SKM-1 treated with dmso at 0.1 percent for 144 hours (cell line): Measurements from ENCODE around the gene ACAP3.
"Not testable (repeated sequence)": the region's sequence is repeated elsewhere in the genome, so short reads cannot be mapped to it uniquely, and the experiment has no call there.

Experiments
- DNase-seq: peaks from one replicate; lab custom pipeline; 2025; ENCODE audit not compliant: unreplicated experiment; lab: John Stamatoyannopoulos, UW

ACAP3 gene

GRCh38 chr1:1268284-1268682, 39.4 kb downstream of the ACAP3 start:
- DNase-seq: no peak

DNA sequence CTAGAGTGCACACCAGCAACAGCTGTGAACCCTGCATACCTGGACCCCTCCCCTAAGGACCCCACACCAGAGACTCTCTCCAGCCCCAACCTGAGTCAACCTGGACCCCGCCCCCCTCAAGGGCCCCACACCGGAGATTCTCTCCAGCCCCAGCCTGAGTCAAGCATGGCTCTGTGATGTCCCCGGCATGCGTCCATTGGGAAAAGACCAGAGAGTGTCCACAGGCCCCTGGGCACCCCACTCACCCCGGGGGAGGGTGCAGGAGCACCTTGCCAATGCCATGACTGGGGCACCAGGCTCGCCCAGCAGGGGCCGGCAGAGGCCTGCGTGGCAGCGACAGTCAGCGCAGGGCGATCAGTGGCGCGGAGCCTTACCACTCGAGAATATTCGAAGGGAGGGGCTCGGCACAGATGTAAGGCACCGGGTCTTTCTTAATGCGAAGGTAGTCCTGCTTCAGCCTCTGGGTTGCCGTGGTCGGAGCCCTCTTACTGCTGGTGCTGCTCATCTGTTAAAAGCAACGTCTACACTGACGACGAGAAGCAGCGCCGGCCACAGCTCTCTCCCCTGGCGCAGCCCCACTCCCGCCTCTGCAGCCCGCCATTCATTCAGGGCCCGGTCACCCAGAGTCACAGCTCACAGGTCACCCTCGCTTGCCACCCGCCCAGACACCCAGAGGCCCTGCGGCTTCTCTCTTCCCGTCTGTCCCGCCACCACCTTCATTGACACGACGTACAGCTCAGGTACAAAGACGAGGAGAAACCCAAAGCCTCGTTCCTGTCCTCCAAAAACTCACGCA, 40.0 kb downstream of the ACAP3 start:
- no peak for DNase-seq

- DNase-seq: no peak
Observed at GRCh38 chr1:1264868-1265272, 42.9 kb downstream of the ACAP3 start.

- no peak for DNase-seq
Observed at GRCh38 chr1:1264026-1264425, 43.7 kb downstream of the ACAP3 start.

DNA sequence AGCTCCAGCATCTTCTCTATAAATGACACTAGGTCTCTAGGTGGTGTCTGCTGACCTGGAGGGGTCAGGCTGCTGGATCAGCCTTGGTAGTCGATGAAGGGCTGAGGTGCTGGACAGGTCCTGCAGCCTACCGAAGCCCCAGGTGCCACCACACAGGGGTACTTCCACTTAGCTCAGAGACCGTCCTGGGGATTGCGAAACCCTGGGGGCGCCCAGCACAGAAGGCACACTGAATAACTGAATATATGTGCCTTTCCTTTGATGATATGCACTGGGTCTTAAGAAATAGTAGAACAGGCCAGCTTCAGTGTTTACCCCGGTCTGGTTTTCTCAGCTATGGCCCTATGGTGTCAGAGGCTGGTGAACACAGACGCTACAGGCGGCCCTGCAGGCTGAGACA, 45.0 kb downstream of the ACAP3 start:
- DNase-seq: no peak

DNA sequence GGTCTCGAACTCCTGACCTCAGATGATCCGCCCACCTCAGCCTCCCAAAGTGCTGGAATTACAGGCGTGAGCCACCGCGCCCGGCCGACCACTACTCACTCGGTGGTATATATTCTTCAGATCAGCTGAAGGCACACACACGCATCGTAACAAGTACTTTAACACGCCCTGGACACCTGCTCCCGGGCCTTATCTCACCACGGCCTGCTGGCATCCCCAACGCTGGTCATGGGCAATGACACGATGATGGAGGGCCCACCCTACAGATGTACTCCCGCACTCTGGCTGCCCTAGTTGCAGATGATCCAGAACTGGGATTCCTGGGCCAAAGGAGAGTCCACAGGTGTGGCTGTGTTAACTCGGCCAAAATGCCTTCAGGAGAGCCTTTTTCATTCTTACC, 45.7 kb downstream of the ACAP3 start:
- no peak for DNase-seq

GRCh38 chr1:1260843-1261560, 46.7 kb downstream of the ACAP3 start:
- no peak for DNase-seq

- DNase-seq: no peak
Observed at GRCh38 chr1:1259951-1260600, 47.7 kb downstream of the ACAP3 start.

- no peak for DNase-seq
Observed at GRCh38 chr1:1259540-1259939, 48.2 kb downstream of the ACAP3 start.

DNA sequence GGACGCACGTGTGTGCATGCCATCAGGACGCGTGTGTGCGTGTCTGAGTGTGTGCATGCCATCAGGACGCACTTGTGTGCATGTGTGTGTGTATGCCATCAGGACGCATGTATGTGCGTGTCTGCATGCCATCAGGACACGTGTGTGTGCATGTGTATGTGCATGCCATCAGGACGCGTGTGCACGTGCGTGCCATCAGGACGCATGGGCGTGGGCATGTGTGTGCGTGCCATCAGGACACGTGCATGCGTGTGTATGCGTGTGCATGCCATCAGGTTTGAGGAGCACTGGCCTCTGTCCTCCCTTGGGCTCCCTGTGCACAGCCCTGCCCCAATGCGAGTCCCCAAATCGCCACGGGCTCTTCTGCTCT, 48.6 kb downstream of the ACAP3 start:
- no peak for DNase-seq

GRCh38 chr1:1256956-1257871, 50.5 kb downstream of the ACAP3 start:
- no peak for DNase-seq

- no peak for DNase-seq
Observed at GRCh38 chr1:1255611-1256010, 52.1 kb downstream of the ACAP3 start.

DNA sequence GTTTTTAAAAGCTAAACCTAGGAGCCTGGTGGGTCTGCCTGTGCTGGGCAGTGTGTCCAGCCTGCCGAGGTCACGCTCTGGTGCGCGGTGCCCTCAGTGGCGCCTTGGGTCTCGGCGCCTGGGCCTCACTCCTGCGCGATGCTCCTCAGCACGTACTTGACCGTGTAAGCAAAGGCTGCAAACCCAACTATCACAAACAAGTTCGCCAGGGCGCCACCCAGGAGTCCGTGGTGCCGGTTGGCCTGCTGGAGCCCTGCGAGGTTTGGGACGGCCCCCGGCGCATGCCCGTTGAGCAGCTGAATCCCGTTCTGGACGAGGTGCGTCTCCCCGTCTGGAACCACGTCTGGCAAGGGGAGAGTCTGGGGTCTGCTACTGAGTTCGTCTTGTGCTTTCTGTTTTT, 52.7 kb downstream of the ACAP3 start:
- no peak for DNase-seq

DNA sequence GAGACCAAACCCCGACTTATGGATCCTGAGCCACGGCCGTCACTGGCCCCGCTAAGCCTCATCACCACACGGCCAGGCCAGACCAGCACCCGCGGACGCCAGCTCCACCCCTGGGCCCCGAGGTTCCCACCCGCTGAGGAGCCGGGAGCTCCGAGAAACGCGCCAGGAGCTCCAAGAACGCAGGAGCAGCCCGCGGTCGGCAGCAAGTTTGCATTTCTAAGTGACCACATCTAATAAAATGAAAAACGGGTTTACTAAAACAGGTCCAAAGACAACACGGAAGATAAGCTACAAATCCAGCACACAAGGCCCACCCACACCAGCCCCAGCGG, 53.1 kb downstream of the ACAP3 start:
- no peak for DNase-seq

DNA sequence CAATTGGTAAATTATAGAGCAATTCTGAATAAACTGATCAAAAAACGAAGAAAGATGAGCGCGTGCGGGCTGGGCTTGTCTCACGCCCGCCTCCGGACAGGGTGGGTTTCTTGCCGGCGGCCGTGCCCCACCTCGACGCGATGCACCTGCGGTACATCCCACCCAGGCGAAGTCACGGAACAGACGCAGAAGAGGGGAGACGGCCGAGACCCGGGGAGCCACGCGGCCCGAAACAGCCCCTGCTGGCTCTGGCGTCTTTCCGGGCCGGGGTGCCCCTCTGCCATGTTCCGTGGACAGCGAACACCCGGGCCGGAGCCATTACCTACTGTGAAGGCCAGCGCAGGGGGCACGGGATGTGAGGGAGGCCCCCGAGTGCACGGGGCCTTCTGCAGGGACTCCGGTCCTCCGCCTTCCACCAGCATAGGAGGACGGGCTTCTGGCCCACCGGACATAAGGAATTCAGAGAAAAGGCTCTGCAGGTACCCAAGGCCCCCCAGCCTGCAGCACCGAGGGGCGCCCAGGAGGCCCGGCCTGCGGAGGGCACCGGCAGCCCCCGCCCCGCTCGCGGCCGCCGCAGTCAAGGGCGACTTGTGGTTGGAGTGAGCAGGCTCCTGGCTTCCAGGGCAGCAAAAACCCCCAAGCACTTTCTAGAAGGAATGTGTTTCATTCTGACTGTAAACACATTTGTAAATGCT, 53.6 kb downstream of the ACAP3 start:
- DNase-seq: no peak

DNA sequence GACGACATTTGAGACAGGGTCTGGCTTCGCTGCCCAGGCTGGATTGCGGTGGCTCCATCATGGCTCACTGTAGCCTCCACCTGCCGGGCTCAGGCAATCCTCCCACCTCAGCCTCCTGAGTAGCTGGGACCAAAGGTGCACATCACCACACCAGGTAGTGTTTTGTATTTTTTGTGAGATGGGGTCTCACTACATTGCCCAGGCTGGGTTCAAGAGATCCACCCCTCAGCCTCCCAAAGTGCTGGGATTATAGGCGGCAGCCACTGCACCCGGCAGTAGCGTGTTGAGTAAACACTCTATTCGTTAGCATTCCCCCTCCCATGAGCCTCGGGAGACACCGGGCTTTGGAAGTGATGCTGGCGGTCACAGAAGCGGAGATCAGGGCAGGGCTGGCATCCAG, 54.4 kb downstream of the ACAP3 start:
- DNase-seq: no peak

DNA sequence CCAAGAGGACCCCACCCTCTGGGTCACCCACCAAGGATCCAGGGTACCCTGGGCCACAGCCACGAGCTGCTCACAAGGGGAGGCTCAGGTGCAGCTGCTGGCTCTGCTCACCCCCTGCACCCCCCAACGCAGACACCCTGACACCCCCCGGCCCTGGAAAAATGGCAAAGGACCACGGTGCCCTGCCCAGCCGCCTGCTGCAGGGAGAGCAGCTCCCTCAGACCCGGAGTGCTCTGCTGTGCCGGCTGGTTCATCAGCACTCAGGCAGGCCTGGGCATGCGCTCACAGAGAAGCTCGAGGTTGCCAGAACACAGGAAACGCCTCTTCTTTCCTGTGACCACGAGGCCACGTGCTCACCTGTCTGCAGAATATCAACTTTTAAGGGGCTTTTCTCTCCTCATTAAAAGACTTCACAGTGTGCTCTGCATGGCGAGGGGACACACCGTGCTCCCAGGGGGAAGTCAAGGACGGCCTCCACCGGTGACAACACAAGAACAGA, 56.9 kb downstream of the ACAP3 start:
- no peak for DNase-seq

DNA sequence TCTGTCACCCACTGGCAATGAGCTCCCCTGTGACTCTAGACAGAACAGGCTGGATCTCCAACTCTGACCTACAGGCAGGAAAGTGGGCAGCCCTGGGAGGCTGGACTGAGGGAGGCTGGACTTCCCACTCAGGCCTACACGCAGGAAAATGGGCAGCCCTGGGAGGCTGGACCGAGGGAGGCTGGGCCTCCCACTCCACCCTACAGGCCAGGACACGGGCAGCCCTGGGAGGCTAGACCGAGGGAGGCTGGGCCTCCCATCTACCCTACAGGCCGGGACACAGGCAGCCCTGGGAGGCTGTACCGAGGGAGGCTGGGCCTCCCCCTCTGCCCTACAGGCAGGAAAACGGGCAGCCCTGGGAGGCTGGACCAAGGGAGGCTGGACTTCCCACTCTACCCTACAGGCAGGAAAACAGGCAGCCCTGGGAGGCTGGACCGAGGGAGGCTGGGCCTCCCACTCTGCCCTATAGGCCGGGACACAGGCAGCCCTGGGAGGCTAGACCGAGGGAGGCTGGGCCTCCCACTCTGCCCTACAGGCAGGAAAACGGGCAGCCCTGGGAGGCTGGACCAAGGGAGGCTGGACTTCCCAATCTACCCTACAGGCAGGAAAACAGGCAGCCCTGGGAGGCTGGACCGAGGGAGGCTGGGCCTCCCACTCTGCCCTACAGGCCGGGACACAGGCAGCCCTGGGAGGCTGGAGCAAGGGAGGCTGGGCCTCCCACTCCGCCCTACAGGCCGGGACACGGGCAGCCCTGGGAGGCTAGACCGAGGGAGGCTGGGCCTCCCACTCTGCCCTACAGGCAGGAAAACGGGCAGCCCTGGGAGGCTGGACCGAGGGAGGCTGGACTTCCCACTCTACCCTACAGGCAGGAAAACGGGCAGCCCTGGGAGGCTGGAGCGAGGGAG, 59.5 kb downstream of the ACAP3 start:
- DNase-seq: not testable (repeated sequence)

- no peak for DNase-seq
Observed at GRCh38 chr1:1247341-1247913, 60.3 kb downstream of the ACAP3 start.
